GM19324 (cell line): Measurements from ENCODE around the gene DKC1.
"Not testable (repeated sequence)": the region's sequence is repeated elsewhere in the genome, so short reads cannot be mapped to it uniquely, and the experiment has no call there.

Experiments
- ATAC-seq: cut with Tn5 transposase; IDR thresholded peaks from one replicate; pipeline ENCODE4 v1.9.1; 2021; ENCODE audit warnings: mild to moderate bottlenecking, moderate library complexity; ENCODE audit not compliant: unreplicated experiment, low FRiP score

The DKC1 gene

GRCh38 chrX:154816326-154816898 lies 53.7 kb downstream of the DKC1 start:
- not testable (repeated sequence) for ATAC-seq

- not testable (repeated sequence) for ATAC-seq
Measured at GRCh38 chrX:154817048-154817618, 54.5 kb downstream of the DKC1 start.

GRCh38 chrX:154818916-154819770 lies 56.5 kb downstream of the DKC1 start:
- no peak for ATAC-seq

GRCh38 chrX:154819771-154820341 lies 57.2 kb downstream of the DKC1 start:
- ATAC-seq, result no peak

GRCh38 chrX:154821523-154821922 lies 58.9 kb downstream of the DKC1 start:
- no peak for ATAC-seq

- ATAC-seq, result no peak
Measured at GRCh38 chrX:154822029-154822428, 59.4 kb downstream of the DKC1 start.

GRCh38 chrX:154824638-154825037 lies 62.0 kb downstream of the DKC1 start:
- ATAC-seq, result no peak

- not testable (repeated sequence) for ATAC-seq
Measured at GRCh38 chrX:154825586-154825985, 62.9 kb downstream of the DKC1 start.
